ENCODE results near the gene MAGEA2B.
"Not testable (repeated sequence)": the region's sequence is repeated elsewhere in the genome, so short reads cannot be mapped to it uniquely, and the experiment has no call there.

Gene MAGEA2B, protein sequence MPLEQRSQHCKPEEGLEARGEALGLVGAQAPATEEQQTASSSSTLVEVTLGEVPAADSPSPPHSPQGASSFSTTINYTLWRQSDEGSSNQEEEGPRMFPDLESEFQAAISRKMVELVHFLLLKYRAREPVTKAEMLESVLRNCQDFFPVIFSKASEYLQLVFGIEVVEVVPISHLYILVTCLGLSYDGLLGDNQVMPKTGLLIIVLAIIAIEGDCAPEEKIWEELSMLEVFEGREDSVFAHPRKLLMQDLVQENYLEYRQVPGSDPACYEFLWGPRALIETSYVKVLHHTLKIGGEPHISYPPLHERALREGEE

DNA sequence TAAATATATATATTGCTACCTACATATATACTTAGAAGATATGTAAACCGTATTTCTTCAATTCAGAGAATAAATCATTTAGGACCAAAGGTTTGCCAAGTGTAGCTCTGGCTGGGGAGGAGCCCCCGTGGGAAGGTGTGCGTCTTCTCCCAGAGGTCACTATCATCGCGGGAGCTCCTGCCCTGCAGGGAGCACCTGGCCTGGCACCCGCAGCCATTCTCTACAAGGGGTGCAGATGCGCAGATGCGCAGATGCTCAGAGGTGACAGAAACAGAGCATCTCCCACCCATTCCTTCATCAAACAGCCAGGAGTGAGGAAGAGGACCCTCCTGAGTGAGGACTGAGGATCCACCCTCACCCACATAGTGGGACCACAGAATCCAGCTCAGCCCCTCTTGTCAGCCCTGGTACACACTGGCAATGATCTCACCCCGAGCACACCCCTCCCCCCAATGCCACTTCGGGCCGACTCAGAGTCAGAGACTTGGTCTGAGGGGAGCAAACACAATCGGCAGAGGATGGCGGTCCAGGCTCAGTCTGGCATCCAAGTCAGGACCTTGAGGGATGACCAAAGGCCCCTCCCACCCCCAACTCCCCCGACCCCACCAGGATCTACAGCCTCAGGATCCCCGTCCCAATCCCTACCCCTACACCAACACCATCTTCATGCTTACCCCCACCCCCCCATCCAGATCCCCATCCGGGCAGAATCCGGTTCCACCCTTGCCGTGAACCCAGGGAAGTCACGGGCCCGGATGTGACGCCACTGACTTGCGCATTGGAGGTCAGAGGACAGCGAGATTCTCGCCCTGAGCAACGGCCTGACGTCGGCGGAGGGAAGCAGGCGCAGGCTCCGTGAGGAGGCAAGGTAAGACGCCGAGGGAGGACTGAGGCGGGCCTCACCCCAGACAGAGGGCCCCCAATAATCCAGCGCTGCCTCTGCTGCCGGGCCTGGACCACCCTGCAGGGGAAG is at the start of gene MAGEA2B:
Gene MAGEA2B, plus strand, starts transcription at position 814 of the 973 bp plus-strand sequence. CDS start 2,479 bp downstream, outside the sequence.
- not testable (repeated sequence) for H3K9me3 Mint-ChIP-seq; H3K4me1 Mint-ChIP-seq; H3K27ac Mint-ChIP-seq; H3K36me3 Mint-ChIP-seq; ATAC-seq (replicated peaks); DNase-seq; H3K4me3 Mint-ChIP-seq; H3K27me3 Mint-ChIP-seq

DNA sequence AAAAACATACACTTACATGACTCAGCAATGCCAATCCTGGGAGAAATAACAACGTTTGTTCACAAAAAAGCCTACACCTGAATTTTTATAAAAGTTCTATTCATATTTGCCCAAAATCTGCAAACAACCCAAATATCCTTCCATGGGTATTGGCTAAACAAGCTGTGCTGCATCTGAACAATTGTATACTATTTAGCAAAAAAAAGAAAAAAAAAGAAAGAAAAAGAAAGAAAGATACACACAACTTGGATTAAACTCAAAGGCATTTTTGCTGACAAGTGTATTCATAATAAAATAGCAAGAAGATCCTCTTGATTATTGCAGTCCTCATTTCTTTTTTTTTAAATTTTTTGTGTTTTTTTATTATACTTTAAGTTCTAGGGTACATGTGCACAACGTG is 40.3 kb upstream of the MAGEA2B start:
- ATAC-seq (replicated peaks) (no peak), DNase-seq (no peak)
- no peak overlapping the region for H3K27ac Mint-ChIP-seq

DNA sequence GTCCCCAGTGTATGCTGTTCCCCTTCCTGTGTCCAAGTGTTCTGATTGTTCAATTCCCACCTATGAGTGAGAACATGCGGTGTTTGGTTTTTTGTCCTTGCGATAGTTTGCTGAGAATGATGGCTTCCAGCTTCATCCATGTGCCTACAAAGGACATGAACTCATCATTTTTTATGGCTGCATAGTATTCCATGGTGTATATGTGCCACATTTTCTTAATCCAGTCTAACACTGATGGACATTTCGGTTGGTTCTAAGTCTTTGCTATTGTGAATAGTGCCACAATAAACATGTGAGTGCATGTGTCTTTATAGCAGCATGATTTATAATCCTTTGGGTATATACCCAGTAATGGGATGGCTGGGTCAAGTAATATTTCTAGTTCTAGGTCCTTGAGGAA is 39.8 kb upstream of the MAGEA2B start:
- not testable (repeated sequence) for ATAC-seq (replicated peaks); H3K4me1 Mint-ChIP-seq; H3K27me3 Mint-ChIP-seq; DNase-seq; H3K9me3 Mint-ChIP-seq; H3K4me3 Mint-ChIP-seq; H3K27ac Mint-ChIP-seq; H3K36me3 Mint-ChIP-seq

More for the DNA sequence above, 40.3 kb upstream of the MAGEA2B start:
- no peak overlapping the region for H3K4me3 Mint-ChIP-seq
- H3K27me3 Mint-ChIP-seq: no peaks in the 10 kb centered on the region
- peaks cover 0 to 2% of the 10 kb centered on the region in 2 donors for H3K9me3 Mint-ChIP-seq
- H3K4me1 Mint-ChIP-seq: no peaks in the 10 kb centered on the region
- H3K36me3 Mint-ChIP-seq: no peaks in the 10 kb centered on the region

DNA sequence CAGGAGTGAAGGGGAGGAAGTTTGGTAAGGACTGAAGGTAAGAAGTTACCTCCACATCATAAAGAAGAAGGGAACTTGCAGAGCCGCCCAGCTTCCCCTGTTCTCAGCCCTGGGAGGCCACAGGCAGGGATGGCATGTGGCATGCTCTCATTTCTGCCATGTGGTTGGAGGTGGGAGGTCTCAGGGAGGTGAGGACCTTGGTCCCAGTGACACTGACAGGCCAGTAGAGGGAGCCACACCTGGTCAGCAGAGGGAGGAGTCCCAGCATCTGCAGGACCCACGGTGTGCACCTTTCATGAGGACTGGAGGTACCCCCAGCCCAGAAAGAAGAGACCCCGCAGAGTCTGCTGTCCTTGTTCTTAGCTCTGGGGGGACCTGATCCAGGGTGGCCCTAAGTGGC is 33.4 kb upstream of the MAGEA2B start:
- H3K4me1 Mint-ChIP-seq, H3K4me3 Mint-ChIP-seq, H3K9me3 Mint-ChIP-seq, H3K36me3 Mint-ChIP-seq, H3K27me3 Mint-ChIP-seq, H3K27ac Mint-ChIP-seq, DNase-seq: not testable (repeated sequence)
- peak; percentile 60 to 81 for ATAC-seq (replicated peaks)

DNA sequence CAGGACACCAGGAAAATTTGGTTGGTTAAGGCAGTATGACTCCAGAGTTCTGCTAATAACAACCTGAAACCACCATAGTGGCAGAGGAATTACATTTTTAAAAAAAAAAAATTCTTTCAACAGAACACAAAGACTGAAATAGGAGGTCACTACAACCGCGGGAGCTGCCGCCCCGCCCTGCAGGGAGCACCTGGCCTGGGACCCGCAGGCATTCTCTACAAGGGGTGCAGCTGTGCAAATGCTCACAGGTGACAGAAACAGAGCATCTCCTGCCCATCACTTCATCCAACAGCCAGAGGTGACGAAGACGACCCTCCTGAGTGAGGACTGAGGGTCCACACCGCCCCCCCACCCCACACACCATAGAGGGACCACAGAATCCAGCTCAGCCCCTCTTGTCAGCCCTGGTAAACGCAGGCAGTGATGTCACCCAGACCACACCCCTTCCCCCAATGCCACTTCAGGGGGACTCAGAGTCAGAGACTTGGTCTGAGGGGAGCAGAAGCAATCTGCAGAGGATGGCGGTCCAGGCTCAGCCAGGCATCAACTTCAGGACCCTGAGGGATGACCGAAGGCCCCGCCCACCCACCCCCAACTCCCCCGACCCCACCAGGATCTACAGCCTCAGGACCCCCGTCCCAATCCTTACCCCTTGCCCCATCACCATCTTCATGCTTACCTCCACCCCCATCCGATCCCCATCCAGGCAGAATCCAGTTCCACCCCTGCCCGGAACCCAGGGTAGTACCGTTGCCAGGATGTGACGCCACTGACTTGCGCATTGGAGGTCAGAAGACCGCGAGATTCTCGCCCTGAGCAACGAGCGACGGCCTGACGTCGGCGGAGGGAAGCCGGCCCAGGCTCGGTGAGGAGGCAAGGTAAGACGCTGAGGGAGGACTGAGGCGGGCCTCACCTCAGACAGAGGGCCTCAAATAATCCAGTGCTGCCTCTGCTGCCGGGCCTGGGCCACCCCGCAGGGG is 16.2 kb upstream of the MAGEA2B start, which contains the start of gene MAGEA3:
Gene MAGEA3, plus strand, starts transcription at position 843 of the 980 bp plus-strand sequence. CDS start 2,039 bp downstream, outside the sequence.
- not testable (repeated sequence) for H3K4me3 Mint-ChIP-seq; H3K9me3 Mint-ChIP-seq; H3K4me1 Mint-ChIP-seq; ATAC-seq (replicated peaks); DNase-seq; H3K36me3 Mint-ChIP-seq; H3K27ac Mint-ChIP-seq; H3K27me3 Mint-ChIP-seq

DNA sequence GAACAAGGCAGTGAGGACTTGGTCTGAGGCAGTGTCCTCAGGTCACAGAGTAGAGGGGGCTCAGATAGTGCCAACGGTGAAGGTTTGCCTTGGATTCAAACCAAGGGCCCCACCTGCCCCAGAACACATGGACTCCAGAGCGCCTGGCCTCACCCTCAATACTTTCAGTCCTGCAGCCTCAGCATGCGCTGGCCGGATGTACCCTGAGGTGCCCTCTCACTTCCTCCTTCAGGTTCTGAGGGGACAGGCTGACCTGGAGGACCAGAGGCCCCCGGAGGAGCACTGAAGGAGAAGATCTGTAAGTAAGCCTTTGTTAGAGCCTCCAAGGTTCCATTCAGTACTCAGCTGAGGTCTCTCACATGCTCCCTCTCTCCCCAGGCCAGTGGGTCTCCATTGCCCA is 14.0 kb upstream of the MAGEA2B start:
- ATAC-seq (replicated peaks); H3K27me3 Mint-ChIP-seq; H3K9me3 Mint-ChIP-seq; H3K36me3 Mint-ChIP-seq; H3K4me1 Mint-ChIP-seq; DNase-seq; H3K27ac Mint-ChIP-seq; H3K4me3 Mint-ChIP-seq: not testable (repeated sequence)

DNA sequence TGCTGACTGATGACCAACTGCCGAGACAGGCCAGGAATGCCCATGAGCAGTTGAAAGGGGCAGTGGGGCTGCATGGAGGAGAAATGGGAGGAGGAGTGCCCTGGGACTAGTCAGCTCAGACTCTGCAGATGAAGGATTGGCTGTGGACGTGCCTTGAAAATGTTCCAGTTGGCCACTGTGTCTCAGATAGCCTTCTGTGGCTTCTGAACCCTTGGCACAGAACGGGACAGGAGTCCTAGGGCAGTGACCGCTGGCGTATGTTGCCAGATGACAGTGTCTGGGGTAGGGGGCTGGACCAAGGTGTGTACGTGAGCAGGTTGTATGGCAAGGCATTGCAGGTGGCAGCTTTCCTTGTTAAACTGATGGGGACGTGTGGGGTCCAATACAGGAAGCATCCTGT is 7.9 kb upstream of the MAGEA2B start:
- not testable (repeated sequence) for ATAC-seq (replicated peaks); H3K36me3 Mint-ChIP-seq; H3K4me1 Mint-ChIP-seq; H3K9me3 Mint-ChIP-seq; H3K27me3 Mint-ChIP-seq; H3K4me3 Mint-ChIP-seq; H3K27ac Mint-ChIP-seq; DNase-seq

DNA sequence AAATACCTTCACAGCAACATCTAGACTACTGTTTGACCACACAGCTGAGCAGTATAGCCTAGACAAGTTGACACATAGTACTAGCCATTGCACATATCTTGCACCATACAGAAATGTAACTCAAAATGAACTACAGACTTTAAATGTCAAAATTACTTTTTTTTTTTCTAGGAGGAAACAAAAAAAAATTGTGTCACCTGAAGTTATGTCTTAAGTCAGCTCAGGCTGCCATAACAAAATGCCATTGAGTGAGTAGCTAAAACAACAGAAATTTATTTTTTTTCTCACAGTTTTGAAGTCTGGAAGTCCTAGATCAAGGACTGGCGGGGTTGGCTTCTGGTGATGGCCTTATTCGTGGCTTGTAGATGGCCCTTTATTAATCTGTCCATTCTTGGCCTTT is 5.3 kb upstream of the MAGEA2B start, which contains the start of gene CSAG2:
Gene CSAG2, minus strand, starts transcription at position 101 of the 400 bp plus-strand sequence. CDS start 161 bp downstream, outside the sequence.
- H3K4me1 Mint-ChIP-seq; H3K27me3 Mint-ChIP-seq; ATAC-seq (replicated peaks); H3K9me3 Mint-ChIP-seq; H3K4me3 Mint-ChIP-seq; H3K36me3 Mint-ChIP-seq; H3K27ac Mint-ChIP-seq; DNase-seq: not testable (repeated sequence)

DNA sequence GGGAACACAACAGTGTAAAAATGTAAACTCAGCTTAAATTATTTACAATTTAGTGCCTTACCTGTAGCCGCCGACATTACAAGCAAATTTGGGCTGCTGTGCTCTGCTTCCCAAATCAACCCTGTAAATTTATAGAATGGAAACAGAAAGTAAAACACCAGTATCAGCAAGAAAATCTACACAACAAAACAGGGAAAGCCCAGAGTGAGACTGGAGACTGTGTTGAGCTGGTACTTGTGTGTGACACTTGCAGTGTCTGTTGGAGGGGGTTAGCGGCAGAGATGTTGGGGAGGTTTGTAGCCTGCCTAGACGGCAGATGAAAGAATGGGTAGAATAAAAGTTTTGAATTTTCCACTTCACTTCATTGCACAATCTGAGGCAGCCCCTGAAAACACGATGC is 1.2 kb upstream of the MAGEA2B start:
- not testable (repeated sequence) for H3K4me3 Mint-ChIP-seq; ATAC-seq (replicated peaks); DNase-seq; H3K9me3 Mint-ChIP-seq; H3K4me1 Mint-ChIP-seq; H3K36me3 Mint-ChIP-seq; H3K27ac Mint-ChIP-seq; H3K27me3 Mint-ChIP-seq

DNA sequence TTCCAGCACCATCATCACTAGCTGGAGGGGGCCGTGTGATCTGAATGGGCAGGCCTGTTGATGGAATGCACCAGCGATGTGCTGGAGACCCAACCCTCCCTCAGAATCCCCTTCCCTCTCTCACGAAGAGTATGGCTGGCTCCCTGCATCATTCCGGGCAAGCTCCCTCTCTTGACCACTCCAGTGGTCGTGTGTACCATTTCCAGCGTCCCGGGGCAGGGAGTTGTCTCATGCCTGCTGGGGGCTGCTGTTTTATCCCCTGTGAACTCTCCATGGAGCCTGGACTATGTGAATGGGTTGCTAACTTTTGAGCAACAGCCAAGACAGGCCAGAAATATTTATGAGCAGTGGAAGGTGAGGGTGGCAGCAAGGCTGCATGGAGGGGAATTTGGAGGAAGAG is 11.0 kb downstream of the MAGEA2B start:
- H3K4me1 Mint-ChIP-seq: no peaks in the 10 kb centered on the region
- H3K27me3 Mint-ChIP-seq: peaks cover 9 to 14% of the 10 kb centered on the region in 2 donors
- no peak for DNase-seq
- no peak overlapping the region for H3K27ac Mint-ChIP-seq
- ATAC-seq (replicated peaks): no peak
- H3K36me3 Mint-ChIP-seq: no peaks in the 10 kb centered on the region
- no peak overlapping the region for H3K4me3 Mint-ChIP-seq
- no peaks in the 10 kb centered on the region for H3K9me3 Mint-ChIP-seq

DNA sequence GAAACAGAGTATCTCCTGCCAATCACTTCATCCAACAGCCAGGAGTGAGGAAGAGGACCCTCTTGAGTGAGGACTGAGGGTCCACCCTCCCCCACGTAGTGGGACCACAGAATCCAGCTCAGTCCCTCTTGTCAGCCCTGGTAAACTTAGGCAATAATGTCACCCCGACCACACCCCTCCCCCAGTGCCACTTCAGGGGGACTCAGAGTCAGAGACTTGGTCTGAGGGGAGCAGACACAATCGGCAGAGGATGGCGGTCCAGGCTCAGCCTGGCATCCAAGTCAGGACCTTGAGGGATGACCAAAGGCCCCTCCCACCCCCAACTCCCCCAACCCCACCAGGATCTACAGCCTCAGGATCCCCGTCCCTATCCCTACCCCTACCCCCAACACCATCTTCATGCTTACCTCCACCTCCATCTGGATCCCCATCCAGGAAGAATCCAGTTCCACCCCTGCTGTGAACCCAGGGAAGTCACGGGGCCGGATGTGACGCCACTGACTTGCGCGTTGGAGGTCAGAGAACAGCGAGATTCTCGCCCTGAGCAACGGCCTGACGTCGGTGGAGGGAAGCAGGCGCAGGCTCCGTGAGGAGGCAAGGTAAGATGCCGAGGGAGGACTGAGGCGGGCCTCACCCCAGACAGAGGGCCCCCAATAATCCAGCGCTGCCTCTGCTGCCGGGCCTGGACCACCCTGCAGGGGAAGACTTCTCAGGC is 19.0 kb downstream of the MAGEA2B start, which contains the start of the genes CSAG1 and MAGEA12:
Gene CSAG1, minus strand, starts transcription at position 461 of the 715 bp plus-strand sequence. CDS start 1,261 bp downstream, outside the sequence.
Gene MAGEA12, plus strand, starts transcription at position 497 of the 715 bp plus-strand sequence. CDS start 2,405 bp downstream, outside the sequence.
- no peak for ATAC-seq (replicated peaks)
- no peaks in the 10 kb centered on the region for H3K4me1 Mint-ChIP-seq

DNA sequence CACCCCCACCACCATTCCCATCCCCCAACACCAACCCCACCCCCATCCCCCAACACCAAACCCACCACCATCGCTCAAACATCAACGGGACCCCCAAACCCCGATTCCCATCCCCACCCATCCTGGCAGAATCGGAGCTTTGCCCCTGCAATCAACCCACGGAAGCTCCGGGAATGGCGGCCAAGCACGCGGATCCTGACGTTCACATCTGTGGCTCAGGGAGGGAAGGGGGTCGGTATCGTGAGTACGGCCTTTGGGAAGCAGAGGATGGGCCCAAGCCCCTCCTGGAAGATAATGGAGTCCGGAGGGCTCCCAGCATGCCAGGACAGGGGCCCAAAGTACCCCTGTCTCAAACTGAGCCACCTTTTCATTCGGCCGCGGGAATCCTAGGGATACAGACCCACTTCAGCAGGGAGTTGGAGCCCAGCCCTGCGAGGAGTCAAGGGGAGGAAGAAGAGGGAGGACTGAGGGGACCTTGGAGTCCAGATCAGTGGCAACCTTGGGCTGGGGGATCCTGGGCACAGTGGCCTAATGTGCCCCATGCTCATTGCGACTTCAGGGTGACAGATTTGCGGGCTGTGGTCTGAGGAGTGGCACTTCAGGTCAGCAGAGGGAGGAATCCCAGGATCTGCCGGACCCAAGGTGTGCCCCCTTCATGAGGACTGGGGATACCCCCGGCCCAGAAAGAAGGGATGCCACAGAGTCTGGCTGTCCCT is 19.9 kb downstream of the MAGEA2B start:
- H3K4me3 Mint-ChIP-seq; DNase-seq; H3K27me3 Mint-ChIP-seq; ATAC-seq (replicated peaks); H3K9me3 Mint-ChIP-seq; H3K36me3 Mint-ChIP-seq; H3K4me1 Mint-ChIP-seq; H3K27ac Mint-ChIP-seq: not testable (repeated sequence)

More for the DNA sequence above, 19.0 kb downstream of the MAGEA2B start, which contains the start of the genes CSAG1 and MAGEA12:
- Mint-ChIP-seq H3K27ac (no peak within 1 kb of the TSS), H3K27me3 (peaks cover 4 to 6% of the 10 kb centered on the region in 2 donors), H3K9me3 (no peaks in the 10 kb centered on the region), H3K4me3 (no peak within 1 kb of the TSS), H3K36me3 (no peaks in the 10 kb centered on the region)
- DNase-seq: no peak
